Measurements from ENCODE around the gene TTC31. TPM values are rescaled to one million over a fixed set of nuclear protein-coding genes. Genes with fewer than 3 reads are reported as not detected.

Gene TTC31
- total RNA-seq, 1 donor from 2014 or later: 39.8 TPM

GRCh38 chr2:74524955-74525716 is 42.3 kb downstream of the TTC31 start:
- DNase-seq (ENCODE audit: low spot score): no peak
- ATAC-seq: no peak

DNA sequence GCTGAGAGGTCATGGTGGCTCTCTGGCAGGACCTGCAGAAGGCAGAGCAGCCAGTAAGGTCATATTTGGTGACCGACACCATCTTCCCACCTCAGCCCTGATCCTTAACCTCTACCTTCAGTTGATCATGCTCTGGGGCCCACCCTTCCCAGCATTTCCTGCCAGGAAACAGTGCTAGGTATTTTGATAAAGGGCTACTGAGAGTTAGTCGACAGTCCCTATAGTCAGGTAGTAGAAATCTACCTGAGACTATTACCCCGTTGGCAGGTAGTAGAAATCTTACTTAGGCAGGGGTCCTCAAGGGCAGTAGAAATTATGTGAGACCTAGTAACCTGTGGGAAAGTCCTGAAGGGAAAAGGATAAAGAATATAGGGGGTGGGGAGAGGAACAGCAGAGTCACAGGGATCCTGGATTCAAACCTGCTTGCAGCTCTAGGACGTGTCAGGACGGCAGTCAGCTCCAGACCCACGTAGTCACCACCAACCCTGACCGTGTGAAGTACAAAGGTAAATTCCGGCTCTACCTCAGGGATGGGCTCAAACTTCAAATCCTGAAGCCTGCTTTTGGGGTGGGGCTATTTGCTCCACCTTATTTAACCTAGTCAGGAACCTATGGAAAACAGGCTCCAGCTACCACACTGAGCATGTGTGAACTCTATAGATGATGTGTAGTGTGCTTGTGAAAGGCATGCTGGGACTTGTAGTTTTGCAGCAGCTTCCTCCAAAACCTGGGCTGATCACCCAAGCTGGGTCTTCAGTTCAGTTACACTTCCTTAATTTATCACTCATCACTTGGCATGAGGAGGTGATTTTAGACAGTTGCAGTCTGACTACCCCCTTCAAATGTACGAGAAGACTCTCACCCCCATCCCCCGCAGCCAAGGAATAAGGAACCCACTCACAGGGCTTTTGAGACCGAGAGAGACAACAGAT is 43.1 kb downstream of the TTC31 start, which contains the start of gene DQX1:
Gene DQX1, minus strand, starts transcription at position 515 of the 932 bp plus-strand sequence. Its CDS starts 502 bp downstream, at position 13.
- ATAC-seq (no peak), DNase-seq (ENCODE audit: low spot score) (no peak)

DNA sequence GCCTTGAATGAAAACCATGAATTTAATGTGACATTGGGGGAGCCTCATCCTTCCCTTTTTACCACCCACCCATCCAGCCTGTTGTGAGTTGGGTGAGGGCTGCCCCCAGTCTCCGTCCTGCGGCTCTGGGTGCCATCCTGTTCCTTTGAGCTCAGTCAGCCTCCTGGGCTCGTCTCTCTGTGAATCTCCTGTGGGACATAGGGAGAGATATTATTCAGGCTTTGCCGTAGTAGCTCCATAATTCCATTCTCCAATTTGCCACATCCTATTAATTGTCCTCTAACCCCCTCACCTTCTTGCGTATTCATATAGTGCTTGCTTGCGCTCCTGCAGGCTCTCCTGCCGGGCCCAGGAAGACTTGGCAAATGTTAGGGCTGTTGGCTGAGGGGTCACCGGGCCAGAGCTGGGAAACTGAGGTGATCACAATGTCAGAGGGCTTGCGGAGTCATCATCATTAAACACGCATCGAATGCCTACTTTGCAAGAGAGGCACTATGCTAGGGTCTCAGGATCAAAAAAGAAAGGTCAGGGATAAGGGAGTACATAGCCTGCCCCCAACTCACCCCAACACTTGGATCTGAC is 43.9 kb downstream of the TTC31 start:
- DNase-seq (ENCODE audit: low spot score): no peak
- no peak for ATAC-seq

GRCh38 chr2:74527741-74528140 is 44.9 kb downstream of the TTC31 start:
- no peak for DNase-seq (ENCODE audit: low spot score)
- no peak for ATAC-seq

GRCh38 chr2:74528600-74529356 is 45.9 kb downstream of the TTC31 start:
- DNase-seq (ENCODE audit: low spot score) (no peak), ATAC-seq (peak; percentile 18)

- ATAC-seq: peak; percentile 93
- DNase-seq (ENCODE audit: low spot score): peak; percentile 100
Observed at GRCh38 chr2:74529357-74530238, 46.7 kb downstream of the TTC31 start, which contains the start of the genes AUP1 and HTRA2. Gene AUP1, minus strand, starts transcription at chr2:74529706. Its CDS starts 77 bp downstream, at chr2:74529629. Gene HTRA2, plus strand, starts transcription at chr2:74529933. Its CDS starts 74 bp downstream, at chr2:74530007.

DNA sequence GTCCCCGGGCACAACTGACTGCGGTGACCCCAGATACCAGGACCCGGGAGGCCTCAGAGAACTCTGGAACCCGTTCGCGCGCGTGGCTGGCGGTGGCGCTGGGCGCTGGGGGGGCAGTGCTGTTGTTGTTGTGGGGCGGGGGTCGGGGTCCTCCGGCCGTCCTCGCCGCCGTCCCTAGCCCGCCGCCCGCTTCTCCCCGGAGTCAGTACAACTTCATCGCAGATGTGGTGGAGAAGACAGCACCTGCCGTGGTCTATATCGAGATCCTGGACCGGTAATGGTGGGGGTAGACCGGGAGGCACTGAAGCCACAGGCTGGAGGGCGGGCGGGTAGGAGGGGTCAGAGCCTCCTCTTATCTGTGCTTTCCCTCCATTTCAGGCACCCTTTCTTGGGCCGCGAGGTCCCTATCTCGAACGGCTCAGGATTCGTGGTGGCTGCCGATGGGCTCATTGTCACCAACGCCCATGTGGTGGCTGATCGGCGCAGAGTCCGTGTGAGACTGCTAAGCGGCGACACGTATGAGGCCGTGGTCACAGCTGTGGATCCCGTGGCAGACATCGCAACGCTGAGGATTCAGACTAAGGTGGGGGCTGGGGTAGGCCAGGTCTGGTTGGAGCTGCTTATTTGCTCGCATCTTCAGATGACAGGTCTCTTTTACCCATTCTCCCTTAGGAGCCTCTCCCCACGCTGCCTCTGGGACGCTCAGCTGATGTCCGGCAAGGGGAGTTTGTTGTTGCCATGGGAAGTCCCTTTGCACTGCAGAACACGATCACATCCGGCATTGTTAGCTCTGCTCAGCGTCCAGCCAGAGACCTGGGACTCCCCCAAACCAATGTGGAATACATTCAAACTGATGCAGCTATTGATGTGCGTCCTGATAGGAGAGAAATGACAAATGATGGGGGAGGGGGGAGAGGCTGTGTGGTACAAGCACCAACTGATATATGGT is 47.6 kb downstream of the TTC31 start:
- DNase-seq (ENCODE audit: low spot score) (no peak), ATAC-seq (peak; percentile 31)

DNA sequence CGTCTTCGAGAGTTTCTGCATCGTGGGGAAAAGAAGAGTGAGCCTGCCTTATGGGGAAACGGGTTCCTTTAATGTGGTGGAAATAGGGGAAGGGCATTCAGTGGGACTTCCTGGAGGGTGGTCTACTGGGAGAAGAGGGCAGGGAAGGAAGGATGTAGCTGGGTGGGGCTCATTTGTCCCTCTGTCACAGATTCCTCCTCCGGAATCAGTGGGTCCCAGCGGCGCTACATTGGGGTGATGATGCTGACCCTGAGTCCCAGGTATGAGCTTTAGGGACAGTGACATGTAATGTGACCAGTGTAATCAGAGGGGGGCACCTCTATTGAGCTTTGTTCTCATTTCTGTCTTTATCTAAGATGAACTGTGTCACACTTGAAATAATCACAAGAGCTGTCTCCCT is 48.8 kb downstream of the TTC31 start:
- ATAC-seq (no peak), DNase-seq (ENCODE audit: low spot score) (no peak)

DNA sequence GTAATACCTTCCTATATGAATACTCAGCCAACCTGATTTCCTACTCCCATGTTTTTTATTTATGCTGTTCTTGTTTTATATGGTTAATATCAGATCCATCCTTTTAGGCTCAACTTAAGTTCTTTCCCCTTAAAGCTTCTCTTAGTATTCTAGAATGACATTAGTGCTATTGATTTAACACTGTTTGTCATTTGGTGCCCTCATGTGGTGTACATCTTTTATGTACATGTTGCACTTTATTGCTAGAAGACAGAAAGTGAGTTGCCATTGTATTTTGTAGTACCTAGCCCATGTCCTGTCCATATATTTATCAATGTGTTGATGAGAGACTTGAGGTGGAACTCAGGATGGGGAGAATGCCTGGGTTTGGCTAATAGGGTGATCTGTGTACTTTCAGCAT is 49.3 kb downstream of the TTC31 start:
- ATAC-seq: no peak
- no peak for DNase-seq (ENCODE audit: low spot score)

DNA sequence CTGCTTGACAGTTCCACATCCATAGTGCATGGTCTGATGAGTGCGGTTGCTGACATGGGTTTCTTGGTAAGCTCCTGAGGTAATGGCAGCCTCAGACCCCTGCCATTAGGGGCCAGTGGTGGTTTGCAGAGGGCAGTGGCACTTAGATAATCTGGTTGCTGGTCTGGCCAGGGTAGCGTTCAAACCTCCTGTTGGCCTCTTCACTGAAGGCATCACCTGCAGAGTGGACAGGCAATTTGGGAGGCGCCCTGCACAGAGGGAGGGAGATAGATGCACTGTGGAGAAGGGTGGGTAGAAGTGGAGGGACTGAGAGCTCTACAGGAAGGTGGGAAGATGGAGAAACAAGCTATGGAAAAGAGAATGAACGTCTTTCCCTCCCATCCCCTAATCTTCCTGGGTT is 50.6 kb downstream of the TTC31 start:
- DNase-seq (ENCODE audit: low spot score): no peak
- no peak for ATAC-seq

GRCh38 chr2:74534411-74534810 is 51.5 kb downstream of the TTC31 start:
- DNase-seq (ENCODE audit: low spot score) (no peak), ATAC-seq (no peak)

DNA sequence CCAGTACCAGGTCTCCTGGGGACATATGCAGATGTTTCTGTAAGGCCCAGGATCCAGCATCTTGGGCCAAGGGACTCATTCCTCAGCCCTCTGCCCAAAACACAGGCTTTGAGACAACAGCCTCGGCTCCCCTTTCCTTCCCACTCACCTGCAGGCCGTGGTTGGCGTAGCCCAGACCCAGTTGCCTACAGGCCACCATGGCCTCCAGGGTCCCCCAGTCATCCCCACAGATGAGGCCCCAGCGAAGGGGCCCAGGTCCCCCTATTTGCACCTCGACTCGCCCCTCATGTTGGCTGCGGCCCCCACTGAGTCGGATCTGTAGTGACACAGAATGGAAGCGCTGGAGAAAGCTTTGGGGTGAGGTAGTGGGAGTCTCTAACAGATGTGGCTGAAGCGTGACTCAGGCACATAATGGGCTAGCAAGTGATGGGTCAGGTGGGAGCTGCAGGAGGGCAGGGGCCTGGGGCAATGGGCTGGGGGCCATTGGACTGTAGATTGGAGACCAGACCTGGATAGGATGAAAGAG is 52.6 kb downstream of the TTC31 start:
- ATAC-seq (no peak), DNase-seq (ENCODE audit: low spot score) (no peak)

DNA sequence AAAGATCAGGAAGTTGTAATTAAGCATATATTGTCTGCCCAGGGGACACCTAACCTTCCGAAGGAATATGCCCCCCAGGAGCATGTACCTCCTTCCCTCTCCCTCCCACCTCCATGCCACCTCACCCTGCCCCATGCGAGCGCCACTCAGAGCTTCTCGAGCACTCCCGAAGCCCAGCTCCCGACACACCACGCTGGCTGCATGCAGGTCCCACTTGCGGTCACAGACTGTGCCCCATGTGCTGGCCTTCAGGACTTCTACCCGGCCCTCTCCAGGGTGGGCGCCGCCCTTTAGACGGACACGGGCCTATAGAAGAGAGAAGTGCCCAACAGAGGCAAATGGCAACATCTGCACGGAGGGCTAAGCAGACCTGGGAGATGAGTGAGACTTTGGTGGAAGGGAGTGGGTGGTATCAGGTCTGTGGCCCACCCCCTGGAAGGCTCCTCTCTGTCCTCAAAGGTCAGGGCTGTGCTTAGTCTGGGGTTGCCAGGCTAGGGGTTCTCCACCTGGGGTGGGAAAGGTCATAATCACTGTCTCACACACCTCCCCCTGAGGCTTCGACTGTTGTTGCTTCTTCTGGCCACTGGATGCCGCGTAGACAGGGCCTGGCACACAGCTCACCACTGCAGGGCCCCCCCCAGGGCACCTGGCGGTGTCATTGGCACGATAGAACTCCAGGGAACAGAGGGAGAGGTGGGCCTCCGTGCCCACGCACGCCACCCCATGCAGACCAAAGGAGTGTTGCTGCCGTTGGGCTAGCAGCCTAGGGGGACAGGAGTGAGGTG is 53.5 kb downstream of the TTC31 start:
- DNase-seq (ENCODE audit: low spot score) (no peak), ATAC-seq (no peak)

- DNase-seq (ENCODE audit: low spot score) (no peak), ATAC-seq (no peak)
Observed at GRCh38 chr2:74537140-74537539, 54.3 kb downstream of the TTC31 start.

DNA sequence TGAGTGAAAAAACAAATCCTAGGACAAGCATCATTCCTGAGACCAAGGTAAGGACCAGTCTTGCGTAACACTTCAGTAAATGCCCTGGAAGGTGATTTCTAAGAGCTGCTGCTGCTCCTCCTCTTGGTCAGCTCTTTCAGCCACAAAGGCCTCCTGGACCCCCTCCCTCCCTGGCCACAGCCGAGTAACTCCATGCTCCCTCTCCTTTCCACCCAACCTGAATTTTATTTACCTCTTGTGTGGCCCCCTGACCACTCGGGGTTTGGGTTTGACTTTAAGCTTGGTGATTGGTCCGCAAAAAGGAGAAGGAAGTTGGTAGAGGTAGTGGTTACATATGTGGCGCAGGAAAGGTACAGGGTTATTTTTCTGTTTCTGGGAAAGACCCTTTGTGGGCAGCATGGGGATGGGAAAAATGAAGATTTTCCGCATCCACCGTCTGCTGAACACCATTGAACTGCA is 56.0 kb downstream of the TTC31 start:
- ATAC-seq (no peak), DNase-seq (ENCODE audit: low spot score) (no peak)

DNA sequence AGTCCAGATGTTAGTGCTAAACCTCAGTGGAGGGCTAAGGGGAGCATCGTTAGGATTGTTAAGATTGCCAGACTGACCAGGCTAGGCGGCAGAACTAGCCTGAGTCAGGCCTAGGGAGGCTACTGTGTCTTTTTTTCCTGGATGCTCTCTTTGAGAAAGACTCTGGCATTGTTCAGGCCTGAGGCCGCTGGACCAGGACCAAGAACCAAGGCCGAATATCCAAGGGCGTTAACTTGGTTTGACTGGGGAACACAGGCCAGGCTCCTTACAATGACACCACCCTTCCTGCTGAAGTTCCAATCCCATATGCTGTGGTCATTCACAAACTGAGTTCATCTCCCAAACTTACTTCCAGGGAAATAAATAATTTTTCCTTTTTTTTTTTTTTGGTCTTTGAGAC is 57.4 kb downstream of the TTC31 start:
- ATAC-seq: no peak
- DNase-seq (ENCODE audit: low spot score): no peak

- ATAC-seq: no peak
- no peak for DNase-seq (ENCODE audit: low spot score)
Observed at GRCh38 chr2:74542978-74543377, 60.1 kb downstream of the TTC31 start.

Measured in left lobe of liver (tissue), 2 donors.